ENCODE results near the gene PAQR3. TPM values are rescaled to one million over a fixed set of nuclear protein-coding genes. Genes with fewer than 3 reads are reported as not detected.

The PAQR3 gene
- total and polyA plus RNA-seq, 10 donors, result 3.4 to 14.5 (median 7.6) TPM

GRCh38 chr4:78945651-78946179 is 6.5 kb upstream of the PAQR3 start:
- intact Hi-C loops (cut with DNase I; ENCODE audit: low total_unique reads), result no loop called here
- peaks cover 0 to 8% (median 0%) of the 10 kb centered on the region in 7 donors for H3K27me3 ChIP-seq (replicated peaks in 1 of 7)
- WGBS, 5 donors, result 67 to 77% (median 75%) methylated on average over 3 of the region's 3 CpGs
- no peaks in the 10 kb centered on the region for H3K4me1 ChIP-seq
- no peak overlapping the region for H3K4me3 ChIP-seq
- H3K36me3 ChIP-seq, result no peaks in the 10 kb centered on the region
- TF ChIP-seq POLR2A (IDR thresholded peaks at IDR 0.05) (no peak), POLR2AphosphoS5 (IDR thresholded peaks at IDR 0.05) (no peak)
- TF ChIP-seq, protein P1, sequence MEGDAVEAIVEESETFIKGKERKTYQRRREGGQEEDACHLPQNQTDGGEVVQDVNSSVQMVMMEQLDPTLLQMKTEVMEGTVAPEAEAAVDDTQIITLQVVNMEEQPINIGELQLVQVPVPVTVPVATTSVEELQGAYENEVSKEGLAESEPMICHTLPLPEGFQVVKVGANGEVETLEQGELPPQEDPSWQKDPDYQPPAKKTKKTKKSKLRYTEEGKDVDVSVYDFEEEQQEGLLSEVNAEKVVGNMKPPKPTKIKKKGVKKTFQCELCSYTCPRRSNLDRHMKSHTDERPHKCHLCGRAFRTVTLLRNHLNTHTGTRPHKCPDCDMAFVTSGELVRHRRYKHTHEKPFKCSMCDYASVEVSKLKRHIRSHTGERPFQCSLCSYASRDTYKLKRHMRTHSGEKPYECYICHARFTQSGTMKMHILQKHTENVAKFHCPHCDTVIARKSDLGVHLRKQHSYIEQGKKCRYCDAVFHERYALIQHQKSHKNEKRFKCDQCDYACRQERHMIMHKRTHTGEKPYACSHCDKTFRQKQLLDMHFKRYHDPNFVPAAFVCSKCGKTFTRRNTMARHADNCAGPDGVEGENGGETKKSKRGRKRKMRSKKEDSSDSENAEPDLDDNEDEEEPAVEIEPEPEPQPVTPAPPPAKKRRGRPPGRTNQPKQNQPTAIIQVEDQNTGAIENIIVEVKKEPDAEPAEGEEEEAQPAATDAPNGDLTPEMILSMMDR (IDR thresholded peaks at IDR 0.05 in 8 of 11, conservative IDR thresholded peaks at IDR 0.05 in 3 of 11), result no peak
- no peak for DNase-seq
- no peak overlapping the region for H3K27ac ChIP-seq
- H3K9me3 ChIP-seq, result peaks cover 0 to 4% (median 0%) of the 10 kb centered on the region in 8 donors

DNA sequence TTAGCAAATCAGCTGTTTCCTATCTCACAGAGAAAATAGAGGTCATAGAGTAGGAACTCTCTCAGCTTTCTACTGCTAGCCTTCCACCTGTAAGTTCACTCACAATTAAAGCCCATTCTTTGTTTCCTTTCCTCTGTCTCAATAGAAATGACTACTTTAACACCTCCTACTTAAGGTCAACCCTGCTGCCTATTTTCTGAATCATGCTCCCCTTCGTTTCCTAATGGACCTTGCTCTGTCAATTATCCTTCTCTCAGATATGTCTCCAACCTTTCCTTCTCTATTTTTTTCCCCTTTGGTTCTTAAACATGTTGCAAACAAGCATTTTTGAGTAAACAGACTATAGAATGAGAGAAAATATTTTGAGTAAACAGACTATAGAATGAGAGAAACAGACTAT is 5.1 kb upstream of the PAQR3 start:
- Histone ChIP-seq H3K4me3 (no peak overlapping the region), H3K27ac (no peak overlapping the region), H3K36me3 (no peaks in the 10 kb centered on the region), H3K9me3 (peaks cover 0 to 4% (median 0%) of the 10 kb centered on the region in 8 donors), H3K4me1 (peaks cover 0 to 10% (median 7%) of the 10 kb centered on the region in 6 donors), H3K27me3 (replicated peaks in 1 of 7) (peaks cover 0 to 5% (median 0%) of the 10 kb centered on the region in 7 donors)
- TF ChIP-seq, protein P1 (IDR thresholded peaks at IDR 0.05 in 8 of 11, conservative IDR thresholded peaks at IDR 0.05 in 3 of 11), result no peak
- TF ChIP-seq POLR2AphosphoS5 (IDR thresholded peaks at IDR 0.05), result no peak
- TF ChIP-seq POLR2A (IDR thresholded peaks at IDR 0.05), result no peak
- 41 to 61% (median 49%) methylated on average over 1 of the region's 1 CpG for whole genome bisulfite sequencing, 5 donors
- no peak for DNase-seq
- intact Hi-C loops (cut with DNase I; ENCODE audit: low total_unique reads), result no loop called here

DNA sequence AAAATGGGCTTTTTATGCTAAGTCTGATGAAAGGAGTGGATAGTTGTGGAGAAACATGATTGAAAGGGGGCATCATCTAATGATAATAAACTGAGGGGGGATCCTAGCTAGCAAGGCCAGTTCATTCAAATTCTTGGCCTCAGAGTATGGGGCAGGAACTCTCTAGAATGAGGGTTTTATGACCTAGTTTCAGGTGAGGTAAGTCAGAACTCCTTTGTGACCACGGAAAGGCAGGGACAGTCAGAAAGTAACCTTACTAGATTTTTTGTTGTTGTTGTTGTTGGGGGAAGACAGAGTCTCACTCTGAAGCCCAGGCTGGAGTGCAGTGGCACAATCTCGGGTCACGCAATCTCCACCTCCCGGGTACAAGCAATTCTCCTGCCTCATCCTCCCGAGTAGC is 1.5 kb upstream of the PAQR3 start:
- TF ChIP-seq POLR2A (IDR thresholded peaks at IDR 0.05), result no peak
- TF ChIP-seq, protein P1 (IDR thresholded peaks at IDR 0.05 in 8 of 11, conservative IDR thresholded peaks at IDR 0.05 in 3 of 11), result no peak
- WGBS, 5 donors, result 90 to 95% (median 93%) methylated on average over 5 of the region's 5 CpGs
- Histone ChIP-seq H3K4me1 (peaks cover 6 to 36% (median 19%) of the 10 kb centered on the region in 6 donors), H3K4me3 (no peak overlapping the region), H3K27me3 (replicated peaks in 1 of 7) (peaks cover 0 to 3% (median 0%) of the 10 kb centered on the region in 7 donors), H3K27ac (no peak overlapping the region), H3K36me3 (no peaks in the 10 kb centered on the region), H3K9me3 (no peaks in the 10 kb centered on the region)
- intact Hi-C loops (cut with DNase I; ENCODE audit: low total_unique reads), result no loop called here
- DNase-seq, result no peak

DNA sequence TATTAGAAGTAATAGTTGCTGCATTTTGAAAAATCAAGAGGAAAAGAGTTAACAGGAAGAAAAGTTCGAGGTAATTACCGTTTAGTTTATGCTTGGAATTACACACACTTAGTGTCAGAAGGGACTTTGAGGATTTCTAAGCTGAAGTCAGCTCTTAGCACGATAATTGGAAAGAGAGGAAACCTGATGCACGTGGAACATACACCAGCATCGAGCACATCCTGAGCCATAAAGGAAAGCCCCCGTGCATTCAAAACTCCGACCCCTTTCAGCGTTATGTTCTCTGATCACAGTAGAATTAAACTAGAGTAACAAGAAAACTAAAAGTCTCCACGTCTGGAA is 400 bp upstream of the PAQR3 start:
- Histone ChIP-seq H3K27ac (peak overlapping the region in 7 of 8 donors; percentile 31 to 84 (median 75)), H3K9me3 (no peaks in the 10 kb centered on the region), H3K27me3 (replicated peaks in 1 of 7) (no peaks in the 10 kb centered on the region), H3K4me1 (peaks cover 6 to 36% (median 19%) of the 10 kb centered on the region in 6 donors), H3K36me3 (no peaks in the 10 kb centered on the region), H3K4me3 (peak overlapping the region; percentile 66 to 89 (median 78))
- TF ChIP-seq, protein P1 (IDR thresholded peaks at IDR 0.05 in 8 of 11, conservative IDR thresholded peaks at IDR 0.05 in 3 of 11), result no peak
- no peak for TF ChIP-seq POLR2AphosphoS5 (IDR thresholded peaks at IDR 0.05)
- no peak for TF ChIP-seq POLR2A (IDR thresholded peaks at IDR 0.05)
- intact Hi-C loops (cut with DNase I; ENCODE audit: low total_unique reads), result no loop called here
- no peak for DNase-seq
- WGBS, 5 donors, result 0 to 2% (median 1%) methylated on average over 9 of the region's 9 CpGs
